Measurements from ENCODE around the gene DAPK3. TPM values are rescaled to one million over a fixed set of nuclear protein-coding genes. Genes with fewer than 3 reads are reported as not detected.
"Not testable (repeated sequence)": the region's sequence is repeated elsewhere in the genome, so short reads cannot be mapped to it uniquely, and the experiment has no call there.

Gene DAPK3
- total RNA-seq, 1 experiment from 2014 or later: 38.1 TPM

DNA sequence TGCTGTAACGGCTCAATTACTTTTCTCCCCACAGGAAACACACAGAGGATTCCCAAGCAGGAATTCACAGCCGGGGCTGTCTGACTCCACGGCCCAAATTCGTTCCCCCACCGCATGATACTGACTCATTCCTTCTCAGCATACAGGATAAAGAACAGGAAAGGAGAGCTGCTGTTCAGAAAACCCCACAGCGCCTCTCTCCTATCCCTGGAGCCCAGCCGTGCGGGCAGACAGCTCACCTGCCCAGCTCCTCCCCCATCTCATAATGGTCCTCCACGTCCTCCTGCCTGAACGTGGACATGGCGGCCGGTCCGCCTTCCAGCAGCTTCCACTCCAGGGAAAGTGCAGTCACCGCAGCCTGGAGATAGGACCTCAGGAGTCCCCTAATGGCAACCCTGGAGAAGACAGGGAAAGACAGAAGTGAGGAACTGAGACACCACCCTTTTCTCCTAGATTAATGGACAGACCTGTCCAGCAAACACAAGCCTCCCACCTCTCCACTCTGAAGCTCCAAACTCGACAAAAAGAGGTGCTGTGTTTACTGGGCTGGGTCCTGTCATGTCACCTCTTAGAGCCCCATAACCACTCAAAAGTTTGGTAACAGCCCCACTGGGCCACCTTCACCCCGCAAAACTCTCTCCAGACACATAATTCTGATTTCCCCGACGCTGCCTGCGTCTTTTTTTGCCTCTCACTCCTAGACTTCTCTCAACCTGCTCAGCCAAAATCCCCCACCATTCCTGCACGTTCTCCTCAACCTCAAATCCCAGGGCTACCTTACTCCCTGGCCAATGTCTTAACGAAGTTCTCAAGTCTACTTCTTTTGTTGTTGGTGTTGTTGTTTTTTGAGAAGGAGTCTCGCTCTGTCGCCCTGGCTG, 1.2 kb downstream of the DAPK3 start:
- Histone ChIP-seq H3K79me2 (ENCODE audit: low read depth) (peaks cover 32% of the 10 kb centered on the region), H2AFZ (no peak overlapping the region), H3K9me3 (ENCODE audit: insufficient read depth, low read depth) (no peaks in the 10 kb centered on the region), H3K36me3 (ENCODE audit: low read depth) (0 out of 2 replicates have a peak, but pooled peaks cover 10% of the 10 kb centered on the region), H3F3A (ENCODE audit: insufficient read depth, low read depth) (peaks cover 38% of the 10 kb centered on the region; the same call in 1 of the 2 replicates), H3K27ac (peak overlapping the region; percentile 90), H3K4me2 (peak overlapping the region; percentile 95), H3K4me3 (peak overlapping the region; percentile 81), H3K9me2 (ENCODE audit: insufficient read depth) (no peaks in the 10 kb centered on the region), H3K4me1 (replicated peaks; ENCODE audit: insufficient read depth) (peaks cover 20% of the 10 kb centered on the region), H3K27me3 (ENCODE audit: insufficient read depth, low read depth) (no peaks in the 10 kb centered on the region), H4K20me1 (ENCODE audit: insufficient read depth) (peaks cover 32% of the 10 kb centered on the region)
- intact Hi-C loops (cut with micrococcal nuclease; ENCODE audit: unreplicated experiment): loop anchor here (2.0 kb wide), 1 partner anchor 17 kb away; no protein-coding TSS in a partner anchor
- POLR2A ChIA-PET (ENCODE audit: unreplicated experiment): interaction anchor here (0.6 to 1.4 kb wide), 2 partner anchors 14 to 16 kb away, joined by 8 to 9 read pairs; partner anchors contain the start of gene EEF2
- DNase-seq: peak; percentile 52 to 64
- BruUV-seq (replicated peaks): TSS peak; percentile 94
- TF ChIP-seq EZH2 (IDR thresholded peaks at IDR 0.05; ENCODE audit: low read depth): no peak
- TF ChIP-seq, protein P1, sequence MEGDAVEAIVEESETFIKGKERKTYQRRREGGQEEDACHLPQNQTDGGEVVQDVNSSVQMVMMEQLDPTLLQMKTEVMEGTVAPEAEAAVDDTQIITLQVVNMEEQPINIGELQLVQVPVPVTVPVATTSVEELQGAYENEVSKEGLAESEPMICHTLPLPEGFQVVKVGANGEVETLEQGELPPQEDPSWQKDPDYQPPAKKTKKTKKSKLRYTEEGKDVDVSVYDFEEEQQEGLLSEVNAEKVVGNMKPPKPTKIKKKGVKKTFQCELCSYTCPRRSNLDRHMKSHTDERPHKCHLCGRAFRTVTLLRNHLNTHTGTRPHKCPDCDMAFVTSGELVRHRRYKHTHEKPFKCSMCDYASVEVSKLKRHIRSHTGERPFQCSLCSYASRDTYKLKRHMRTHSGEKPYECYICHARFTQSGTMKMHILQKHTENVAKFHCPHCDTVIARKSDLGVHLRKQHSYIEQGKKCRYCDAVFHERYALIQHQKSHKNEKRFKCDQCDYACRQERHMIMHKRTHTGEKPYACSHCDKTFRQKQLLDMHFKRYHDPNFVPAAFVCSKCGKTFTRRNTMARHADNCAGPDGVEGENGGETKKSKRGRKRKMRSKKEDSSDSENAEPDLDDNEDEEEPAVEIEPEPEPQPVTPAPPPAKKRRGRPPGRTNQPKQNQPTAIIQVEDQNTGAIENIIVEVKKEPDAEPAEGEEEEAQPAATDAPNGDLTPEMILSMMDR (conservative IDR thresholded peaks at IDR 0.05): peak; percentile 17; the same call in 1 of the 2 replicates
- CTCF ChIA-PET: interaction anchor here (1.2 kb wide), 1 partner anchor 18 kb away, joined by 12 read pairs; no protein-coding TSS in a partner anchor

DNA sequence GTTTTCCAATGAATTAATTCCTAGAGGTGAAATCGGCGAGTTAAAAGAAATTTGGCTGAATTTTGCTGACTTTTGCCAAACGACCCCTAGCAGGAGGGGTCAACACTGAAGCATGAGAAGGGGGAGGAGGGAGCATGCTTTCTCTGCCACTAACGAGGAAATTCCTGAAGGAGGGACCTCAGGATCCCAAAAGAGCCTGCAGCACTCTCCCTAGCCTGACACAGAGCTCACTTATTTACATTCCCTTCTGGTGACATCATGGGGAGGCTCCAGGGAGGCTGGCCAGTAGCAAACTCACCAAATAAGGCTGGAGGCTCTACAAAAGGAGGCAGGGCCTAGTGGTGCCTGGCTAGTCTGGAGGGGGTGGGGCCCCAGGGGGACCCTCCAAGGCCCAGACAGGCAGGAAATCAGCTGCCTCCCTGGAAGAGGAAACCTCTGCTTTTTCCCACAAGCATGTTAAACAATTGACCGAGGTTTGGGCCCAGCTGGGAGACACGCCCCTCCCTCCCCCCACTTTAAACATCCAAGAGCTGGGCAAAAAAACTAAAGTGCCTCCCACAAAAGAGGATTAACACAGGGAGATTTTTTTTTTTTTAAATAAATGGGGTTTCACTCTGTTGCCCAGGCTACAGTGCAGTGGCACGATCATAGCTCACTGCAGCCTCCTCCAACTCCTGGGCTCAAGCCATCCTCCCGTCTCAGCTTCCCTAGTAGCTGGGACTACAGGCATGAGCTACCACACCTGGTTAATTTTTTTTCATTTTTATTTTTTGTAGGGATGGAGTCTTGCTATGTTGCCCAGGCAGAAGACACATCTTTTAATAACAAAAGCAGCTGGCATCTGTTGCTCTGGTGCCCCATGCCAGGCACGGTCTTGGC, 2.1 kb downstream of the DAPK3 start:
- H3K36me3 ChIP-seq (ENCODE audit: low read depth): 0 out of 2 replicates have a peak, but pooled peaks cover 10% of the 10 kb centered on the region
- peaks cover 38% of the 10 kb centered on the region; the same call in 1 of the 2 replicates for H3F3A ChIP-seq (ENCODE audit: insufficient read depth, low read depth)
- intact Hi-C loops (cut with micrococcal nuclease; ENCODE audit: unreplicated experiment): loop anchor here (2.0 kb wide), 1 partner anchor 18 kb away; no protein-coding TSS in a partner anchor
- H3K9me2 ChIP-seq (ENCODE audit: insufficient read depth): no peaks in the 10 kb centered on the region
- ChIA-PET CTCF (interaction anchor here (0.5 to 1.2 kb wide), 2 partner anchors 19 to 120 kb away, joined by 3 to 12 read pairs; no protein-coding TSS in a partner anchor), POLR2A (ENCODE audit: unreplicated experiment) (interaction anchor here (0.5 to 1.4 kb wide), 6 partner anchors 14 to 260 kb away, joined by 3 to 40 read pairs (median 8); partner anchors contain the start of gene EEF2)
- peak; percentile 86 to 93 for DNase-seq
- H3K79me2 ChIP-seq (ENCODE audit: low read depth): peaks cover 32% of the 10 kb centered on the region
- H3K27ac ChIP-seq: peak overlapping the region; percentile 90
- H3K4me3 ChIP-seq: peak overlapping the region; percentile 81; the same call in 1 of the 2 replicates
- TF ChIP-seq, protein P1 (conservative IDR thresholded peaks at IDR 0.05): no peak
- no peak overlapping the region for H2AFZ ChIP-seq
- peaks cover 32% of the 10 kb centered on the region for H4K20me1 ChIP-seq (ENCODE audit: insufficient read depth)
- peak overlapping the region; percentile 95 for H3K4me2 ChIP-seq
- no peaks in the 10 kb centered on the region for H3K27me3 ChIP-seq (ENCODE audit: insufficient read depth, low read depth)
- BruUV-seq (replicated peaks): TSS peak; percentile 59
- H3K4me1 ChIP-seq (replicated peaks; ENCODE audit: insufficient read depth): peaks cover 20% of the 10 kb centered on the region
- no peaks in the 10 kb centered on the region for H3K9me3 ChIP-seq (ENCODE audit: insufficient read depth, low read depth)

DNA sequence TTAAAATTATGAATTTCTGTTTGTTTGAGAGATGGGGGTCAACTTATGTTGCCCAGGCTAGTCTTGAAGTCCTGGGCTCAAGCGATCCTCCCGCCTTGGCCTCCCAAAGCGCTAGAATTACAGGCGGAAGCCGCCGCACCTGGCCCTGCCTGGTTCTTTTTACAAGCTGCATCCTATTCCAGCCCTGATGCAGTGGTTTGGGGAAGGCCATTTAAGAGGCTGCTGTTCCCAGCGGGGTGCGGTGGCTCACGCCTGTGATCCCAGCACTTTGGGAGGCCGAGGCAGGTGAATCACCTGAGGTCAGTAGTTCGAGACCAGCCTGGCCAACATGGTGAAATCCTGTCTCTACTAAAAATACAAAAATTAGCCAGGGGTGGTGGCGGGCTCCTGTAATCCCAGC, 2.9 kb downstream of the DAPK3 start:
- Histone ChIP-seq H3K4me2 (peak overlapping the region; percentile 51), H4K20me1 (ENCODE audit: insufficient read depth) (peaks cover 32% of the 10 kb centered on the region), H3K79me2 (ENCODE audit: low read depth) (peaks cover 32% of the 10 kb centered on the region), H3K27ac (peak overlapping the region; percentile 62), H3F3A (ENCODE audit: insufficient read depth, low read depth) (peaks cover 38% of the 10 kb centered on the region; the same call in 1 of the 2 replicates), H3K4me1 (replicated peaks; ENCODE audit: insufficient read depth) (peaks cover 20% of the 10 kb centered on the region)
- not testable (repeated sequence) for H3K27me3 ChIP-seq (ENCODE audit: insufficient read depth, low read depth); H2AFZ ChIP-seq; H3K4me3 ChIP-seq; H3K9me2 ChIP-seq (ENCODE audit: insufficient read depth); H3K36me3 ChIP-seq (ENCODE audit: low read depth); BruUV-seq (replicated peaks); DNase-seq; H3K9me3 ChIP-seq (ENCODE audit: insufficient read depth, low read depth)
- intact Hi-C loops (cut with micrococcal nuclease; ENCODE audit: unreplicated experiment): loop anchor here (2.0 kb wide), 1 partner anchor 19 kb away; no protein-coding TSS in a partner anchor
- ChIA-PET POLR2A (ENCODE audit: unreplicated experiment) (interaction anchor here (0.5 to 1.4 kb wide), 5 partner anchors 15 to 259 kb away, joined by 3 to 40 read pairs (median 8); partner anchors contain the start of gene EEF2), CTCF (interaction anchor here (0.5 to 1.2 kb wide), 2 partner anchors 20 to 119 kb away, joined by 3 to 12 read pairs; no protein-coding TSS in a partner anchor)

Measured in PC-9 (cell line).